Esophagus muscularis mucosa (tissue), 4 donors: ENCODE results near the gene ELAVL4. TPM values are rescaled to one million over a fixed set of nuclear protein-coding genes. Genes with fewer than 3 reads are reported as not detected.

Experiments
- DNase-seq: peaks from one replicate; pipeline ENCODE4 v3.0.0-alpha.2; 2017; ENCODE audit errors: extremely low spot score
- H3K27ac ChIP-seq, 4 donors: fragments of 200-600 bp; sonication (generic); replicated peaks in 1 of 4; 1 replicate in 3 of 4; 2 replicates in 1 of 4; pipeline ENCODE4 v1.5.1; 2016 to 2019; ENCODE audit warnings: mild to moderate bottlenecking in 1 of 4
- H3K27me3 ChIP-seq, 4 donors: fragments of 200-600 bp; sonication (generic); one replicate each; pipeline versions ENCODE4 v1.5.1 to v1.6.0; 2016 to 2019
- H3K36me3 ChIP-seq, 4 donors: fragments of 200-600 bp; sonication (generic); one replicate each; pipeline ENCODE4 v1.5.1; 2016 to 2019
- H3K4me1 ChIP-seq, 4 donors: fragments of 200-600 bp; sonication (generic); one replicate each; pipeline ENCODE4 v1.5.1; 2016 to 2019
- H3K4me3 ChIP-seq, 4 donors: fragments of 200-600 bp; sonication (generic); 1 replicate in 2 of 4; 2 replicates in 2 of 4; pipeline ENCODE4 v1.5.1; 2016 to 2019; ENCODE audit warnings: mild to moderate bottlenecking in 4 of 4, moderate library complexity in 1 of 4
- H3K9me3 ChIP-seq, 4 donors: fragments of 200-600 bp; sonication (generic); 1 replicate in 3 of 4; 2 replicates in 1 of 4; pipeline ENCODE4 v1.5.1; 2016 to 2019
- EP300 ChIP-seq: sonication (generic); formaldehyde crosslinking; IDR thresholded peaks from one replicate; pipeline ENCODE4 v1.6.1; 2017; ENCODE audit warnings: antibody characterized with exemption
- POLR2A ChIP-seq: fragments of 450-650 bp; IDR thresholded peaks from one replicate; pipeline ENCODE4 v1.6.1; 2017; ENCODE audit warnings: antibody characterized with exemption, moderate library complexity, mild to moderate bottlenecking, low read depth
- POLR2AphosphoS5 ChIP-seq, 2 donors: sonication (generic); formaldehyde crosslinking; IDR thresholded peaks; one replicate each; pipeline ENCODE4 v1.6.1; 2017; ENCODE audit warnings: antibody characterized with exemption in 2 of 2
- WGBS: methylation state at CpG from one replicate; pipeline ENCODE4 v1.1.5; 2018; 5-methylcytosine and 5-hydroxymethylcytosine counted together
- intact Hi-C: fragments of 100-400 bp; cut with DNase I; formaldehyde crosslinking; loops from one replicate; pipeline ENCODE4 v1.15.1; 2023
- total RNA-seq, 4 donors: library from RNA; depleted of rRNA; stranded (reverse); fragments of >200 nt; gene quantifications; one replicate each; pipeline versions ENCODE4 v1.1.0 to v1.2.1, GENCODE V29; 2016
- TF ChIP-seq, protein P1 (sequence below), 3 experiments: fragments of 200-600 bp in 2 of 3; fragments of 450-650 bp in 1 of 3; sonication (generic) in 2 of 3; IDR thresholded peaks; one replicate each; pipeline ENCODE4 v1.5.1; 2017 to 2019; ENCODE audit warnings: antibody characterized with exemption in 3 of 3, mild to moderate bottlenecking in 2 of 3, moderate library complexity in 1 of 3

ELAVL4 gene
- total RNA-seq, 4 donors from 2014 or later = 0.40 to 2.2 (median 1.1) TPM

DNA sequence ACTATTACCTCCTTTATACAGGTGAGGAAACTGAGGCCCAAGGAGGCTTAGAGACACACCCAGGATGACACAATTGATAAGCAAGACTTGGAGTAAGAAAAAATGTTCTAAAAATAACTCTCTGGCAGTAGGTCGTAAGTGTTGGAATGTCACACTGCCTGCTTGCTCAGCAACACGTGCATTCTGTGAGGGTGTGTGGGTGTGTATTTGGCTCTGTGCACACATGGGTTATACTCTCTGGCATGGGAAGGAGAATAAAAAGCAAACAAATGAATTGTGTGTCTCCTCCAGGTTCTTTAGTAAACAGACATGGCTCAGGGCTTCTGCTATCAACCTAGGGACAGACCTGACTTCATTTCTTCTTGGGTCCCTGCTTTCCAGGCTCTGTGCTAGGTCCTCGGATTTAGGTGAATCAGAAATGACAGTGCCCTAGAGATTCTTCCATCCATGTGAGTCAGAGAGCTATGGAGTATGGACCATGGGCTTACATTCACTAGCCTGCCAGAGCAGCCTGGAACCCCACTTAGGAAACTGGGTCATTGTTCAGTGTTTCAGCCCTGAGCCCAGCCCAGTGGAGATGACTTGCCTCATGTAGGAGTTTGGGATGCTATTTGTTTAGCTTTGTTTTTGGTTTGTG lies 72.4 kb downstream of the ELAVL4 start:
- TF ChIP-seq, protein P1, sequence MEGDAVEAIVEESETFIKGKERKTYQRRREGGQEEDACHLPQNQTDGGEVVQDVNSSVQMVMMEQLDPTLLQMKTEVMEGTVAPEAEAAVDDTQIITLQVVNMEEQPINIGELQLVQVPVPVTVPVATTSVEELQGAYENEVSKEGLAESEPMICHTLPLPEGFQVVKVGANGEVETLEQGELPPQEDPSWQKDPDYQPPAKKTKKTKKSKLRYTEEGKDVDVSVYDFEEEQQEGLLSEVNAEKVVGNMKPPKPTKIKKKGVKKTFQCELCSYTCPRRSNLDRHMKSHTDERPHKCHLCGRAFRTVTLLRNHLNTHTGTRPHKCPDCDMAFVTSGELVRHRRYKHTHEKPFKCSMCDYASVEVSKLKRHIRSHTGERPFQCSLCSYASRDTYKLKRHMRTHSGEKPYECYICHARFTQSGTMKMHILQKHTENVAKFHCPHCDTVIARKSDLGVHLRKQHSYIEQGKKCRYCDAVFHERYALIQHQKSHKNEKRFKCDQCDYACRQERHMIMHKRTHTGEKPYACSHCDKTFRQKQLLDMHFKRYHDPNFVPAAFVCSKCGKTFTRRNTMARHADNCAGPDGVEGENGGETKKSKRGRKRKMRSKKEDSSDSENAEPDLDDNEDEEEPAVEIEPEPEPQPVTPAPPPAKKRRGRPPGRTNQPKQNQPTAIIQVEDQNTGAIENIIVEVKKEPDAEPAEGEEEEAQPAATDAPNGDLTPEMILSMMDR (IDR thresholded peaks at IDR 0.05) = no peak
- TF ChIP-seq POLR2A (no peak), POLR2AphosphoS5 (IDR thresholded peaks at IDR 0.05) (no peak), EP300 (no peak)
- WGBS = 11% methylated on average over 3 of the region's 3 CpGs

DNA sequence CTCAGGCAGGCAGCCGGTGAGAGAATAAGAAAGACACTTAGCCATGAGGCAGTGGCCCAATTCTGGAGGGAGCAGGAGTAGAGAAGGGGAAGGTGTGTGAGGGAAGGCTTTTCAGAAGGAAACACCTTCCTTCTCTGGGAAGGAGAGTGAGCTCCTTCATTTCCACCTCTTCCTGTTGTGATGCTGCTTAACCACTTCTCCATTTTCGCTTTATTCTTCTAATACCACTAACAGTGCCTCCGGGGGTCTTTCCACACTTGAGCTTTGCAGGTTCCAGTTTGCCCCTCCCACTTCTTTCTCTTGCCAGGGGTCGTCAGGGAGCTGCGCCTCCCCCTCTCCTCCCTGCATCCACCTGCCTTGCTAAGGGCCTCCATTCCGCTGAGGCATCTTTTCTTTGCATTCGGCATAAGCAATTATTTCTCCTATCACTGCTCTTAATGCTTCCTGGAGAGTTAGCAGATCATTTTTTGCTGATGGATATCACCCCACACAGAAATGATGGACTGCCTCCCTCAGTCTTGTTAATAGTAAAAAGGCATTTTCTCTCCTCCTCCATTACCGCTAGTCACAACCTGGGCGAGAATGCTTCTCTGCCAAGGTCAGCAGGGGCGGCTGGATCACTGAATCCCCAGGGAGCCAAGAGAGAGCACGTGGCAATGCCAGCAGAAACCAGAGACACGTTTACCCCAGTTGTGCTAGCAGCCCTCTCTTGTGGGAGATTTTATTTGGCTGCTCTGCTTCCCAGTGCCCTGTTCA lies 74.8 kb downstream of the ELAVL4 start:
- Histone ChIP-seq H3K27ac (no peak overlapping the region), H3K4me1 (peaks cover 0 to 10% (median 0%) of the 10 kb centered on the region in 4 donors), H3K4me3 (no peak overlapping the region), H3K9me3 (no peaks in the 10 kb centered on the region), H3K36me3 (no peaks in the 10 kb centered on the region), H3K27me3 (peaks cover 0 to 13% (median 0%) of the 10 kb centered on the region in 4 donors)
- no peak for DNase-seq
- WGBS = 37% methylated on average over 12 of the region's 12 CpGs
- intact Hi-C loops = no loop called here
- no peak for TF ChIP-seq POLR2A
- TF ChIP-seq POLR2AphosphoS5 (IDR thresholded peaks at IDR 0.05) = no peak
- TF ChIP-seq EP300 = no peak
- TF ChIP-seq, protein P1 (IDR thresholded peaks at IDR 0.05) = no peak

More for the DNA sequence above, 72.4 kb downstream of the ELAVL4 start:
- Histone ChIP-seq H3K4me1 (peaks cover 0 to 10% (median 0%) of the 10 kb centered on the region in 4 donors), H3K4me3 (no peak overlapping the region), H3K9me3 (no peaks in the 10 kb centered on the region), H3K36me3 (no peaks in the 10 kb centered on the region), H3K27me3 (peaks cover 0 to 28% (median 0%) of the 10 kb centered on the region in 4 donors), H3K27ac (no peak overlapping the region)
- DNase-seq = no peak
- intact Hi-C loops = no loop called here

DNA sequence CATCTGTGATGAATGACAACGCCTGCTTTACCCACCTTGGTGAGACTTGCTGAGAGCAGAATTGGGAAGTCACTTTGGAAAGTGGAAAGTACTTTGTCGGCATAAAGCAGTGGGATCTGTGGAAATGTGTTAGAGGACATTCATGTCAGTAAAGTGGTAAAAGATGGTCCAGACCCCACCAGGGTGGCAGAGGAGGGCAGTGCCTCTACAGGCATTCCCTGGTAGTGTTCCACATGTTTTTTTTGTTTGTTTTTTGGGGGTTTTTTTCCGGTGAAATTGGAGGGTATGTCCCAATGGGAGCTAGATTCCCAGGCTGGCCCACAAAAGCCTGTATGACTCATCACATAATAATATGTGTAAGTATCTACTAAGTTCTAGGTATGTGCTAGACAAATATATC lies 80.6 kb downstream of the ELAVL4 start:
- TF ChIP-seq POLR2AphosphoS5 (IDR thresholded peaks at IDR 0.05) (no peak), EP300 (no peak), POLR2A (no peak)
- TF ChIP-seq, protein P1 (IDR thresholded peaks at IDR 0.05) = no peak
- intact Hi-C loops = no loop called here
- no peaks in the 10 kb centered on the region for H3K4me1 ChIP-seq
- no peak overlapping the region for H3K27ac ChIP-seq
- DNase-seq = no peak
- 93% methylated on average over 3 of the region's 3 CpGs for WGBS
- H3K4me3 ChIP-seq = no peak overlapping the region
- no peaks in the 10 kb centered on the region for H3K36me3 ChIP-seq
- peaks cover 0 to 15% (median 0%) of the 10 kb centered on the region in 4 donors for H3K27me3 ChIP-seq
- H3K9me3 ChIP-seq = no peaks in the 10 kb centered on the region

DNA sequence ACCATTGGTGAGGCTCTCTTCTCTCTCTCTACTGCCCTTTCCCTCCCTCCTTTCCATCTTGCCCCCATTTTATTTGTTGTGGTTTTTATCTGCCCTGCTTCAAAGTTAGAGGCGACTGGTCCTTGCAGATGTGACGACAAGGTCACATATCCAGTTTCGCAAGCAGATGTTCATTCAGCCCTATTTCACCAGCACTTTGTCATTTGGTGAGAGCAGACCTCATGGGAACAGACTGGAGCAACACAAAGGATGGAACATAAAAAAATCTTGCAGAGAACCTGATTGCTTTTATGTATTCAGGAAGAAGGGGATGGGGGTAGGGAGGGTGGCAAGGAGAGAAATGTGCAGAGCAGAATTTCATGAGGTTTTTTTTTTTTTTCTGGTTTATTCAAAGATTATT lies 84.3 kb downstream of the ELAVL4 start:
- H3K27me3 ChIP-seq = peaks cover 0 to 28% (median 0%) of the 10 kb centered on the region in 4 donors
- H3K27ac ChIP-seq = no peak overlapping the region
- TF ChIP-seq POLR2AphosphoS5 (IDR thresholded peaks at IDR 0.05) (no peak), POLR2A (no peak), EP300 (no peak)
- TF ChIP-seq, protein P1 (IDR thresholded peaks at IDR 0.05) = no peak
- WGBS = 31% methylated on average over 3 of the region's 3 CpGs
- intact Hi-C loops = no loop called here
- H3K9me3 ChIP-seq = no peaks in the 10 kb centered on the region
- no peak overlapping the region for H3K4me3 ChIP-seq
- no peaks in the 10 kb centered on the region for H3K4me1 ChIP-seq
- DNase-seq = peak; percentile 26
- no peaks in the 10 kb centered on the region for H3K36me3 ChIP-seq
